Activated CD4-positive, alpha-beta T cell treated with anti-CD3 and anti-CD28 coated beads, Interleukin-2, amount 50 U/mL, for 1 hour (primary cell): ENCODE data around the gene COL4A2.
"Not testable (repeated sequence)": the region's sequence is repeated elsewhere in the genome, so short reads cannot be mapped to it uniquely, and the experiment has no call there.

Source experiments
- DNase-seq: peaks from one replicate; pipeline ENCODE4 v3.0.0-alpha.2; 2020

The COL4A2 gene

DNA sequence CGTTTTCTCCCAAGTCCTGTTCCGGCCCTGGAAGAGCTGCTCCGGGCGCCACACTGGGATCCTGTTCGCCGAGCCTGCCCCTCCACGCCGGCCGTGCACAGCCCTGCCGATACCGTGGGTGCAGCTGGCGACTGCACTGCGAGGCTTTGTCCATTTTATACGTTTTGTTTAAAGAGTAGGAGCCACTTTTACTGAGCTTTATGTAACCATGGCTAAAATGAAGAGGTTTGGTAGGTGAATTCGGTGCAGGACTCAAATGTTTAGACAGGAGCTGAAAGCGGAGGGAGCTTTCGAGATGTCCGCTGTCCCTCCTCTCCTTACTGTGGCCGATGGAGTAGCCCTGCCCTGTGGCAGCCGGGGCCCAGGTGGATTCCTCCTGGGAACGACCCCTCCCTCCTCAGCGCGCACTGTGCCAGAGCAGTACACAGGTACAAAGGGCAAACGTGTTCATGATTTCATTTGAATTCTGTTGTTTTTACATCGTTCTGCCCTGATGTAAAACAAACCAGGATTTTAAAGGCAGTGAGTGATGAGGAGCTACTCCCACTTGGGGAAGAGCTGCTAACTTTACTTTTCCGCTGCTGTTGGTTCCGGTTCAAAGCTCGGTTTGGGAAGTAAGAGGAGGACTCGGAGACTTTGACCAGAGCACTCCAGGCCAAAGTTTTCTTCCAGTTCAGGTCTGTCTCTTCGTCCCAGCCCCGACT, 1.7 kb downstream of the COL4A2 start:
- DNase-seq: no peak

GRCh38 chr13:110309661-110310524, 2.8 kb downstream of the COL4A2 start:
- DNase-seq: no peak

- DNase-seq: no peak
Observed at GRCh38 chr13:110310541-110311442, 3.7 kb downstream of the COL4A2 start.

DNA sequence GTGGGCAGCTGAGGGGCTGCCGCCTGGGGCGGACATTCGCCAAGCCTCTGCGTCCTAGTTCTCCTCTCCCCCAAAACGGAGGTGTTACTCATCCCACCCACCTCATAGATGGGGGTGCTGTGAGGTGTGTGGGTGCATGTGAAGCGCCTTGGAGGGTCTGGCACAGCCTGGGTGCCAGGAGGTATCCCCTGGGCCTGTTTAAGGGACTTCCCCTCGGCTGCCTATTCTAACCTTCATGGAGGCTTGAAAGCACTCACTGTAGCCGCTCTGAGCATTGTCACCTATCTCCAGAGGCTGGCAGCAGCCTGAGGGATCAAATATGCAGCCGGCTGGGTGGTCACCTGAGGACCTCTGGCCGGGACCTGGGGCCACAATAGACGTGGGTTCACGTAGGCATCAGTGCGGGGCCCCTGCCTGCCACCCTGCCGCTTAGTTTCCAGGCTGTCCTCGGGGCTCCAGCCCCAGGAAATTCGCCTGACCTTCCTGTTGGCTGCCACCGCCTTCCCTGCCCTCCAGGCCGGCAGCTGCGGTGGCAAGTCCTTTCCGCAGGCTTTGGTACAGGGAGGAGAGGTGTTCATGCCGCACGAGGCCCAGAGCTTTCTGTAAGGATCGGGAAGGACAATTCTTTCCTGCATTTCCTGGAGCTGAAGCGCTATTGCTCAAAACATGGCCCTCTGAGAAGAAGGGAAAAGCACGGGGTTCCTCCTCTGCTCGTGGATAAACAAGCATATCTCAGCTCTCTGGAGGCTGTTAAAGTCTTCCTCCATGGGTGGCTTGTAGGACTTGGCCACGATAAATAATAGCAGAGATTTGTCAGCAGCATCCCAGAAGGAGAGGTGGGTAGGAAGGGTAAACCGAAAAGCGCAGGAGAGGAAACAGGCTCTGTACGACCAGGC, 4.6 kb downstream of the COL4A2 start:
- no peak for DNase-seq

- DNase-seq: no peak
Observed at GRCh38 chr13:110312339-110313031, 5.4 kb downstream of the COL4A2 start.

- DNase-seq: not testable (repeated sequence)
Observed at GRCh38 chr13:110313261-110313660, 6.2 kb downstream of the COL4A2 start.

DNA sequence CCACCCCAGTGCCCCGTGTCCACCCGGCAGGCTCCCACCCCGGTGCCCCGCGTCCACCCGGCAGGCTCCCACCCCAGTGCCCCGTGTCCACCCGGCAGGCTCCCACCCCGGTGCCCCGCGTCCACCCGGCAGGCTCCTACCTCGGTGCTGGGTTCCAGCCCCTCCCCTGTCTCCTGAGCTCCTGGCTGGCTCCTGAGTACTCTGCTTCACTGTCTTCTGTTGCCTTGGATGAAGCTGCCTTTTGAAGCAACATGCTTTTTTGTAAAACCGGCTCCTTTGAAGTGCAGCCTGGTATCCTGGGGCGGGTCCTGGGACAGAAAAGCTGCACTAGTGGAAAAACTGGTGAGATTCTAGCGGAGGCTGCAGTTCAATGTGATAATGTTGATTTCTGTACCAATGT, 6.6 kb downstream of the COL4A2 start:
- DNase-seq: not testable (repeated sequence)

- no peak for DNase-seq
Observed at GRCh38 chr13:110314516-110315245, 7.6 kb downstream of the COL4A2 start.

DNA sequence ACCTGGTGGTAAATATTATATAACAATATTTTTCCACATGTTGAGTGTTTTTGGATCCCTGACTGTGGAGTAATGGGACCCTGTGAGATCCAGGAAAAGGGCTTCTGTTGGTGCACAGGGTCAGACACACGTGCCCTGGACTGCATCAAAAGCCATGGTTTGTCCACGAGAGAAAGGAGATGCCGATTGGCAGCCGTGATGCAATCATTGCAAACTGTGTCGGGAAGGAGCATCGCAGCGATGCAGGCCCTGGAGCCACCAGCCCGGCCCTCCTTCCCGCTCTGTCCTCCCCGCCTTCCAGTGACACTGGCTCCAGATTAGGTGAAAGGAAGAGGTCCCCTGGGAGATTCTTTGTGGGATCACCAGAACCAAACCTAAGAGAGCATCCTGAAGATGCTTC, 9.1 kb downstream of the COL4A2 start:
- no peak for DNase-seq

DNA sequence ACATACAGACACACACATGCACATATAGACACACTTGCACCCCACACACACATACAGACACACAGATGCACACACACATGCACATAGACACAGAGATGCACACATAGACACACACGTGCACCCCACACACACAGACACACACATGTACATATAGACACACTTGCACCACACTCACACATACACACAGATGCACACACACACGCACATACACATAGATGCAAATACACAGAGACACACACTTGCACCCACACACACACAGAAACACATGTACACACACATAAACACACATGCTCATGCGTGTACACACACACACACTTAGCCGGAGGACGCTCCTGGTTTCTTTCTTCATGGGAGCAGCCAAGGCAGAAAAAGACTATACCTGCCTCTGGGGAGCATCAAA, 10.0 kb downstream of the COL4A2 start:
- DNase-seq: no peak

DNA sequence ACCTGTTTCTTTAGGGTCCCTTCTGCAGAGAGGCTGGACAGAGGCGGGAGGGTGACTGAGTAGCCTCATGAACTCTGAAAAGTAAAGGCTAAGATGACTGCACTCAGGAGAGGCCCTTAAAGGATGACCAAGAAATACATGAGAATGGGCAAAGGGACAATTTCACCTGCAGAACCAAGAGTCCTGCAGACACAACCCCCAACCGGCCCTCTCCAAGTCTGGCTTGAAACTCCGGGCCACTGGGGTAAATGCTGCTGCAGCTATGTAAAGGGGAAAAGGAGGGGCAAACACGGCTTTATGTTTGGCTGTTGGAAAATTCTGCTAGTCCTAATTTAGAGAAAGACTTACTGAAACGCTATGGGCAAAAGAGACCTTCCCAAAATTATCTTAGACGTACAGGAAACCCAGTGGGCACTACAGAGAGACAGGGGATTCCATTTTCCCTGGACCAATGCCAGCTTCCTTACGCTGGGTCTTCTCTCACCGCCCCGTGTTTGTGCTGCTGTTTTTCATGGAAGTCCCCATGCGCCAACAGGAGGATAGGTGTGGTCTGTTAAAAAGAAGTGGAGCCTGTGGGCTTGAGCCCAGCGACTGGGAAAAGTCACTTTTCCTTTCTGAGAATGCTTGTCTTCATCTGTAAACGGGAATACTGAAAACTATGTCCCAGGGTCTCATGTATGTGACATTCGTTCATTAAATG, 10.6 kb downstream of the COL4A2 start:
- DNase-seq: no peak

DNA sequence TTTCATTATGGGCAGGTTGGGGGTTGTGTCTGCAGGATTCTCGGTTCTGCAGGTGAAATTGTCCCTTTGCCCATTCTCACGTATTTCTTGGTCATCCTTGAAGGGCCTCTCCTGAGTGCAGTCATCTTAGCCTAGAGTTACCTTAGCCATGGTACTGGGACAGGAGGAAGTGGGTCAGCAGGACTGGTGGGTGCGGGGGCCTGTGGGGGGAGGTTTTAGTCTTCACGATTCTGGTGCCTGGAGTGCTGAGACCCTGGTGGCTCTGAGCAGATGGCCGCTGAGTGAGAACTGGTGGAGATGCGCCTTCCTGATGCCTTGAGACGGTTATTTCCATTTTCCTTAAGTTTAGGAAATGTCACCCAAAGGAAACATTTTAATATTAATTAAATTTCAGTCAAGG, 11.8 kb downstream of the COL4A2 start:
- no peak for DNase-seq

DNA sequence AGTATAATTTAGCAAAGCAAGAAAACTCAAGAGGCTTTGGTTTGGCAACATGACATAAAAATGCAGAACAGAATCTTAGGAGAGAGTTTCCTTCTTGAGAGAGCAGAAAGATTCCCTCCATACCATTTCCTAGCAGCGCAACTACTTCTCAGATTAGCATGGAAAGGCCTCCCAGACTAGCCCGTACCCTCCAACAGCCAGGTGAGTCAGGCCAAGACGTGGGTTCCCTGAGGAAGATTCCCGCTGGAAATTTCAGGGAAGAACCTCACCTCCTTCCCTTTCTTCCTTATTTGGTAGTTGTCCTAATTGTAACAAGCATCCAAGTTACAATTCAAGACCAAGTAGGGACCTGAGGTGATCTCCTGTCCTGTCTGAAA, 12.3 kb downstream of the COL4A2 start:
- no peak for DNase-seq

- DNase-seq: no peak
Observed at GRCh38 chr13:110319774-110320509, 12.9 kb downstream of the COL4A2 start.

DNA sequence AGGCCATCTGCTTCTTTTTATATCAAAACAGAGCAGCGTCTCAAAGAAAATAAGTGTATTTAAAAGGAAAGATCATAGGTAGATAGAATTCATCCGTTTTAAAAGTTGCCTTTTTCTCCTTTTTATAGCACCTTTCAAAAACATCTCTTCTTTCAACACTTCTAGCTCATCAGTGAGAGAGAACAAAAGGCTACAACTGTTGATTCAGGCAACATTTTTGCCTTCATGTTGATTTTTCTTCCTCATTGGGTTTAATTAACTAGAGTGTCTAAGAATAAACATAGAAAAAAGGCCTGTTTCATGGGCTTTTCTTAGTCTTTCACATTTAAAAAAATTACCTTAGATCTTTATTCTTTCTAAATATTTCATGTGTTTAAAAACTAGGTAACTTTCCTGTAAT, 13.6 kb downstream of the COL4A2 start:
- no peak for DNase-seq

- not testable (repeated sequence) for DNase-seq
Observed at GRCh38 chr13:110321573-110321972, 14.5 kb downstream of the COL4A2 start.

GRCh38 chr13:110322126-110322827, 15.2 kb downstream of the COL4A2 start:
- DNase-seq: no peak

DNA sequence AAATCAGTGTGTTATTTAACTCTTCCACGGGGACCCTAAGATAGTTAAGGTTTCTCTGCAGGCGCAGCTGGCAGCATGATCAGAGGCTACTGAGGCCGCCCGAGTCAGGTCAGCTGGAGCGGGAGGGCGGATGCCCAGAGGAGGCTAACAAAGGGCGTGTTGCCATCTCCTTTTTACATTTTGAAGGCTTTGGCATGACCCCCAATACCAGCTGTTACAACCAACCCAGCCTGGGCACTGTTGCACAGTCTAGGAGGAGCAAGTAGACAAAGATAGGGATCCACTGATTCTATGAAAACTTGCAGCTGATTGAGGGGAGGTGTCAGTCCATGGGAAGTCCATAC, 15.7 kb downstream of the COL4A2 start:
- DNase-seq: no peak
